Psoas muscle (tissue), 8 donors: ENCODE measurements around the gene SLC45A1. TPM values are rescaled to one million over a fixed set of nuclear protein-coding genes. Genes with fewer than 3 reads are reported as not detected.
A peak's percentile ranks its signal among the peaks of the same experiment; 100 is the strongest.

ENCODE experiments used
- ATAC-seq, 4 donors: fragments of 200-7000 bp; cut with Tn5 transposase; one replicate each; pipeline ENCODE4 v1.9.1; 2020; ENCODE audit warnings: moderate library complexity in 3 of 4, mild to moderate bottlenecking in 2 of 4
- DNase-seq, 2 donors: peaks; one replicate each; pipeline ENCODE4 v3.0.0-alpha.2; 2020
- H3K27ac ChIP-seq: fragments of 200-600 bp; one replicate; pipeline ENCODE4 v1.8.0; 2022
- H3K27me3 ChIP-seq, 3 donors: fragments of 200-600 bp in 1 of 3; one replicate each; pipeline versions ENCODE4 v1.6.1 to v1.8.0; 2013 to 2022; ENCODE audit warnings: low read length in 2 of 3, mild to moderate bottlenecking in 2 of 3, moderate library complexity in 1 of 3; ENCODE audit not compliant: insufficient read depth in 3 of 3
- H3K36me3 ChIP-seq, 2 donors: fragments of 200-600 bp in 1 of 2; one replicate each; pipeline versions ENCODE4 v1.6.1 to v1.8.0; 2013 to 2022; ENCODE audit warnings: low read depth in 1 of 2, mild to moderate bottlenecking in 1 of 2, moderate library complexity in 1 of 2; ENCODE audit not compliant: insufficient read depth in 1 of 2
- H3K4me1 ChIP-seq: fragments of 200-600 bp; one replicate; pipeline ENCODE4 v1.8.0; 2022
- H3K4me3 ChIP-seq: fragments of 200-600 bp; one replicate; pipeline ENCODE4 v1.8.0; 2022; ENCODE audit warnings: mild to moderate bottlenecking
- H3K9me3 ChIP-seq: fragments of 200-600 bp; one replicate; pipeline ENCODE4 v1.8.0; 2022
- CTCF ChIP-seq: fragments of 200-600 bp; IDR thresholded peaks from one replicate; pipeline ENCODE4 v1.8.0; 2022; ENCODE audit warnings: antibody characterized with exemption
- WGBS, 3 donors: extraction: QIAGEN DNeasy Blood & Tissue Kit; methylation state at CpG; one replicate each; pipeline versions ENCODE4 v1.1.6 to v1.1.7; 2013; 5-methylcytosine and 5-hydroxymethylcytosine counted together
- intact Hi-C, 2 donors: fragments of 100-400 bp; cut with DNase I; formaldehyde crosslinking; loops; one replicate each; pipeline versions ENCODE4 v1.11.0 to v1.14.2; 2022
- polyA plus RNA-seq, 3 donors: library from polyadenylated mRNA; stranded (reverse); fragments of 200-250 nt; gene quantifications; one replicate each; pipeline ENCODE4 v1.2.3, GENCODE V29; 2013
- total RNA-seq, 4 donors: library from RNA; stranded (reverse); fragmentation: NEBNext Ultra II Directional in 2 of 4; extraction: Animal tissue kit (Norgen Biotek cat#: 25700) in 2 of 4; gene quantifications; one replicate each; pipeline versions ENCODE4 v1.2.1 to v1.2.4, GENCODE V29; 2021 to 2023
- donor health status: healthy with polysubstance abuse.
- donor health status: DM: no; HTN: no; CAD: no; lungs with moderate emphysema.
- donor health status: Bipolar disorder and iron deficiency.
- donor health status: healthy.
- donor health status: DM: yes; HTN: yes; CAD: no.
- donor health status: DM: no; HTN: no; CAD: no.
- donor health status: DM: no; HTN: no; CAD: no.
- donor health status: DM: yes; HTN: yes; CAD: no.

The SLC45A1 gene
- total and polyA plus RNA-seq, 7 donors, result 0.44 to 1.4 (median 0.94) TPM

GRCh38 chr1:8352471-8352845, 34.5 kb downstream of the SLC45A1 start:
- ATAC-seq (no peak), DNase-seq (no peak)
- no peak for TF ChIP-seq CTCF
- Histone ChIP-seq H3K36me3 (peaks cover 0 to 50% of the 10 kb centered on the region in 2 donors), H3K27me3 (no peaks in the 10 kb centered on the region), H3K4me1 (peaks cover 4% of the 10 kb centered on the region), H3K4me3 (no peak overlapping the region), H3K27ac (peak overlapping the region; percentile 60), H3K9me3 (no peaks in the 10 kb centered on the region)
- 67 to 75% (median 70%) methylated on average over 15 of the region's 15 CpGs for WGBS, 3 donors
- intact Hi-C loops, result no loop called here

- Histone ChIP-seq H3K4me1 (peaks cover 4% of the 10 kb centered on the region), H3K4me3 (no peak overlapping the region), H3K27me3 (no peaks in the 10 kb centered on the region), H3K36me3 (peaks cover 5 to 57% of the 10 kb centered on the region in 2 donors), H3K27ac (peak overlapping the region; percentile 60), H3K9me3 (no peaks in the 10 kb centered on the region)
- ATAC-seq (no peak), DNase-seq (peak in 1 of 2 donors; percentile 71)
- 49 to 54% (median 50%) methylated on average over 21 of the region's 21 CpGs for WGBS, 3 donors
- no peak for TF ChIP-seq CTCF
- intact Hi-C loops, result no loop called here
These were observed 35.2 kb downstream of the SLC45A1 start for GRCh38 chr1:8352886-8353785.

- DNase-seq, result no peak
- Histone ChIP-seq H3K36me3 (peaks cover 6 to 66% of the 10 kb centered on the region in 2 donors), H3K4me1 (no peaks in the 10 kb centered on the region), H3K27ac (peak overlapping the region; percentile 60), H3K9me3 (no peaks in the 10 kb centered on the region), H3K27me3 (no peaks in the 10 kb centered on the region), H3K4me3 (no peak overlapping the region)
- intact Hi-C loops, result no loop called here
- WGBS, 3 donors, result 47 to 70% (median 53%) methylated on average over 8 of the region's 8 CpGs
- no peak for ATAC-seq
- no peak for TF ChIP-seq CTCF
These were observed 36.1 kb downstream of the SLC45A1 start for GRCh38 chr1:8354038-8354437.

GRCh38 chr1:8355439-8356255, 37.7 kb downstream of the SLC45A1 start:
- Histone ChIP-seq H3K9me3 (no peaks in the 10 kb centered on the region), H3K4me1 (no peaks in the 10 kb centered on the region), H3K27ac (no peak overlapping the region), H3K4me3 (no peak overlapping the region), H3K36me3 (peaks cover 6 to 77% of the 10 kb centered on the region in 2 donors), H3K27me3 (no peaks in the 10 kb centered on the region)
- TF ChIP-seq CTCF, result no peak
- 60 to 69% (median 61%) methylated on average over 24 of the region's 24 CpGs for WGBS, 3 donors
- ATAC-seq (peak in 3 of 4 donors; percentile 2 to 22 (median 6)), DNase-seq (no peak)
- intact Hi-C loops, result no loop called here
